ENCODE measurements around the gene FRMD1.
A peak's percentile ranks its signal among the peaks of the same experiment; 100 is the strongest.

FRMD1 gene

GRCh38 chr6:168107191-168107983 is 28.4 kb upstream of the FRMD1 start:
- Histone ChIP-seq H3K36me3 (ENCODE audit: control insufficient read depth in 2 of 2, insufficient read depth in 1 of 2, low read length in 2 of 2) (no peaks in the 10 kb centered on the region), H3K27ac (ENCODE audit: extremely low read depth, low read depth, low read length) (no peak overlapping the region), H3K4me1 (ENCODE audit: control insufficient read depth, insufficient read depth, low read length) (no peaks in the 10 kb centered on the region), H3K9me3 (ENCODE audit: control insufficient read depth, insufficient read depth, low read depth, low read length) (no peaks in the 10 kb centered on the region), H3K4me3 (ENCODE audit: low read depth, low read length) (no peak overlapping the region)
- ChIA-PET POLR2A (no interaction called here), CTCF (interaction anchor here (0.6 kb wide), 1 partner anchor 213 kb away, joined by 3 read pairs; no protein-coding TSS in a partner anchor)
- no peak for TF ChIP-seq KLF8 (tag by site-specific recombination; IDR thresholded peaks at IDR 0.05)
- TF ChIP-seq ZNF555 (tag by site-specific recombination; conservative IDR thresholded peaks at IDR 0.05) = no peak
- no peak for TF ChIP-seq HIC1 (tag by site-specific recombination; IDR thresholded peaks at IDR 0.05)
- TF ChIP-seq ATF2 (tag by site-specific recombination; IDR thresholded peaks at IDR 0.05; ENCODE audit: low read depth) = no peak
- peak; percentile 66 for TF ChIP-seq SCRT2 (tag by site-specific recombination; IDR thresholded peaks at IDR 0.05)
- no peak for TF ChIP-seq GLI2 (tag by site-specific recombination; IDR thresholded peaks at IDR 0.05; ENCODE audit: borderline replicate concordance, low read depth)

GRCh38 chr6:168106633-168107005 is 27.6 kb upstream of the FRMD1 start:
- no peaks in the 10 kb centered on the region for H3K4me1 ChIP-seq (ENCODE audit: control insufficient read depth, insufficient read depth, low read length)
- CTCF ChIA-PET = interaction anchor here (0.6 kb wide), 1 partner anchor 212 kb away, joined by 3 read pairs; no protein-coding TSS in a partner anchor
- TF ChIP-seq SCRT1 (tag by site-specific recombination; IDR thresholded peaks at IDR 0.05; ENCODE audit: borderline replicate concordance) (no peak), ZNF112 (tag by site-specific recombination; IDR thresholded peaks at IDR 0.05) (no peak), ZNF341 (tag by site-specific recombination; IDR thresholded peaks at IDR 0.05; ENCODE audit: low read depth) (no peak), ZNF664 (tag by site-specific recombination; IDR thresholded peaks at IDR 0.05) (no peak), ZBTB17 (tag by site-specific recombination; IDR thresholded peaks at IDR 0.05) (no peak), ZNF366 (tag by site-specific recombination; conservative IDR thresholded peaks at IDR 0.05) (no peak), ZNF121 (tag by site-specific recombination; IDR thresholded peaks at IDR 0.05) (no peak), SCRT2 (tag by site-specific recombination; IDR thresholded peaks at IDR 0.05) (no peak), TRIM28 (IDR thresholded peaks at IDR 0.05; ENCODE audit: borderline replicate concordance, low read length) (no peak), ZSCAN4 (tag by site-specific recombination; IDR thresholded peaks at IDR 0.05) (no peak), ZEB2 (tag by site-specific recombination; IDR thresholded peaks at IDR 0.05) (no peak), ZNF221 (tag by site-specific recombination; IDR thresholded peaks at IDR 0.05; ENCODE audit: borderline replicate concordance) (no peak), PRDM6 (tag by site-specific recombination; IDR thresholded peaks at IDR 0.05) (no peak), WT1 (tag by site-specific recombination; IDR thresholded peaks at IDR 0.05) (no peak), ZFP37 (tag by site-specific recombination; IDR thresholded peaks at IDR 0.05) (no peak), MYNN (tag by site-specific recombination; IDR thresholded peaks at IDR 0.05; ENCODE audit: borderline replicate concordance) (no peak), ZBTB6 (tag by site-specific recombination; IDR thresholded peaks at IDR 0.05) (no peak), ZNF423 (tag by site-specific recombination; IDR thresholded peaks at IDR 0.05) (no peak)
- H3K27ac ChIP-seq (ENCODE audit: extremely low read depth, low read depth, low read length) = no peak overlapping the region
- no peaks in the 10 kb centered on the region for H3K9me3 ChIP-seq (ENCODE audit: control insufficient read depth, insufficient read depth, low read depth, low read length)
- POLR2A ChIA-PET = no interaction called here
- H3K4me3 ChIP-seq (ENCODE audit: low read depth, low read length) = no peak overlapping the region
- H3K36me3 ChIP-seq (ENCODE audit: control insufficient read depth in 2 of 2, insufficient read depth in 1 of 2, low read length in 2 of 2) = no peaks in the 10 kb centered on the region
